Mesodermal cell (in vitro differentiated cells): ENCODE data around the gene GAS2L1. TPM values are rescaled to one million over a fixed set of nuclear protein-coding genes. Genes with fewer than 3 reads are reported as not detected.
A peak's percentile ranks its signal among the peaks of the same experiment; 100 is the strongest.

Experiments
- H3K27ac ChIP-seq: 2 replicates; pipeline ENCODE4 v1.7.0; 2013; ENCODE audit warnings: mild to moderate bottlenecking, low read depth, low read length, moderate library complexity; ENCODE audit not compliant: severe bottlenecking
- H3K36me3 ChIP-seq: 2 replicates; pipeline ENCODE4 v1.7.1; 2013; ENCODE audit warnings: mild to moderate bottlenecking, low read length, moderate library complexity; ENCODE audit not compliant: control insufficient read depth, insufficient read depth
- H3K4me1 ChIP-seq: one replicate; pipeline ENCODE4 v1.7.1; 2013; ENCODE audit warnings: mild to moderate bottlenecking, low read length; ENCODE audit not compliant: insufficient read depth, control insufficient read depth, poor library complexity, severe bottlenecking
- H3K4me3 ChIP-seq: 2 replicates; pipeline ENCODE4 v1.7.0; 2013; ENCODE audit warnings: low read length, control low read depth, mild to moderate bottlenecking; ENCODE audit not compliant: insufficient read depth, poor library complexity, severe bottlenecking; ENCODE audit errors: extremely low read depth
- H3K9me3 ChIP-seq: 2 replicates; pipeline ENCODE4 v1.7.1; 2013; ENCODE audit warnings: mild to moderate bottlenecking, low read length, moderate library complexity; ENCODE audit not compliant: control insufficient read depth
- whole genome bisulfite sequencing, 2 experiments: methylation state at CpG; one replicate each; pipeline ENCODE4 v1.1.5; 2013; ENCODE audit warnings: missing lambda C conversion rate in 2 of 2; ENCODE audit not compliant: insufficient coverage in 2 of 2; 5-methylcytosine and 5-hydroxymethylcytosine counted together
- polyA plus RNA-seq, 2 experiments: library from polyadenylated mRNA; stranded (reverse); fragments of 50-300 nt; gene quantifications; one replicate each; pipeline ENCODE4 v1.2.3, GENCODE V29; 2013

The GAS2L1 gene
- polyA plus RNA-seq (2013, experiment 1 of 2), result 22.2 TPM
- polyA plus RNA-seq (2013, experiment 2 of 2), result 17.6 TPM

- H3K4me3 ChIP-seq, result peak within 1 kb of the TSS; percentile 71
- H3K36me3 ChIP-seq, result peaks cover 2% of the 10 kb centered on the region
- 0% methylated on average over 24 to 30 of the region's 40 CpGs for WGBS, 2 experiments
- peaks cover 13% of the 10 kb centered on the region for H3K4me1 ChIP-seq
- H3K27ac ChIP-seq, result peak within 1 kb of the TSS; percentile 95
- H3K9me3 ChIP-seq, result no peaks in the 10 kb centered on the region
Measured at GRCh38 chr22:29306175-29306834, at the start of gene GAS2L1. GAS2L1 (plus strand) TSS chr22:29306650; CDS start chr22:29308106, 1,456 bp downstream.

GRCh38 chr22:29257751-29258181 lies 48.7 kb upstream of the GAS2L1 start:
- WGBS, 2 experiments, result 91% methylated on average over 7 to 8 of the region's 8 CpGs
- Histone ChIP-seq H3K9me3 (no peaks in the 10 kb centered on the region), H3K4me1 (no peaks in the 10 kb centered on the region), H3K36me3 (peaks cover 14% of the 10 kb centered on the region), H3K4me3 (no peak overlapping the region), H3K27ac (no peak overlapping the region)

DNA sequence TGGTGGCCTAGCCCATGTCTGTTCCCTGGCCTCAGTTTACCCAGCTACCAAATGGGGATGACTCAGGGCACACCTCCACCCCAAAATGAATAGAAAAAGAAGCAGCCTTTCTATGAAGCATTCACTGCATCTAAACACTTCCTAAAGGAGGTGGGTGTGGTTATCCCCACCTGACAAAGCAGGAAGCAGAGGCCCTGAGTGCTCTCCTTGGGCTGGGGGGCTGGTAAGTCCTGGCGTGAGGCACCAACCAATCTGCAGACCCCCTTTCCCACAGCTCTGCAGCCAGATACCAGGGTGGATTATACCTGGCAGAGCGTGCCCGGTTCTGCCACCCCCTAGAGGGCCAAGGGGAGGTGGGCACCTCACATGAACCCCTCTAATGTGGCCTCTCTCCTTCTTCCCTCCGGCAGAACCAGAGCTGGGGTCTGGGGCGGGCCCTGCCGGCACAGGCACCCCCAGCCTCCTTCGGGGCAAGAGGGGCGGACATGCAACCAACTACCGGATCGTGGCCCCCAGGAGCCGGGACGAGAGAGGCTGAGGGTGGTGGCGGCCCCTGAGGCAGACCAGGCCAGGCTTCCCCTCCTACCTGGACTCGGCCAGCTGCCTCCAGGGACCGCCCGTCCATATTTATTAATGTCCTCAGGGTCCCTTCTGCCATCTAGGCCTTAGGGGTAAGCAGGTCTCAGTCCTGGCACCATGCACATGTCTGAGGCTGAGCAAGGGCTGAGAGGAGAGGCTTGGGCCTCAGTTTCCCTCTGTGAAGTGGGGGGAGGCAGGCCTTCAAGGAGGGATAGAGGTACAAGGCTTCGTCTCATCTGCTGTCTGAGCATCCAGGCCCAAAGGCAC lies 47.8 kb upstream of the GAS2L1 start:
- no peak overlapping the region for H3K27ac ChIP-seq
- no peak overlapping the region for H3K4me3 ChIP-seq
- no peaks in the 10 kb centered on the region for H3K4me1 ChIP-seq
- H3K36me3 ChIP-seq, result peaks cover 17% of the 10 kb centered on the region
- H3K9me3 ChIP-seq, result no peaks in the 10 kb centered on the region
- WGBS, 2 experiments, result 95 to 96% methylated on average over 12 to 15 of the region's 17 CpGs

DNA sequence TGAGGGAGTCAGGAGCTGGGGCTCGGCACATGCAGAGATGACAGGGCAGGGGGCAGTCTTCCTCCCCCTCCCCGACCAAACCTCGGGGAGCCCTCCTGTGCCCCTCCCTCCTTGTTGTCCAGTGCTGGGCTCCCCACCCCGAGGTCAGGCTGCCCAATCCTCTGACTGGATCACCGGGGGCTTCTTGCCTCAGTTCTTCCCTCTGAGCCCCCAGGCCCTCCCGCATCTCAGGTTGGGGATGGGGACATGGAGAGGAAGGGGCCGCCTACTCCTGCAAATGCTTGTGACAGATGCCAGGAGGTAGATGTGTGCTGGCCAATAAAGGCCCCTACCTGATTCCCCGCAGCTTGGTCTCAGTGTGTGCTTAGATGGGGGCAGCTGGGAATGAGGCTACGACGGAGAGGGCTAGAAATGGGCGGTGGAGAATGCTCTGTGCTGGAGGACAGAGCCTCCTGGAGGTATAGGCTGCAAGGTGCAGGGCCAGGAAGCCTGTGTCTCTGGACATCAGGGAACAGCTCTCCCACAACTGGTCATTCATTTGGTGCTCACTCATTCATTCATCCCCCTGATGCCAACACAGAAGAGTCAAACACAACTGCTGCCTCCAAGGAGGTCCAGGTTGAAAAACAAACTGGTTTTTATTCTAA lies 47.1 kb upstream of the GAS2L1 start:
- Histone ChIP-seq H3K27ac (no peak overlapping the region), H3K36me3 (peaks cover 24% of the 10 kb centered on the region), H3K9me3 (no peaks in the 10 kb centered on the region), H3K4me1 (no peaks in the 10 kb centered on the region), H3K4me3 (no peak overlapping the region)
- 82 to 90% methylated on average over 8 to 10 of the region's 11 CpGs for WGBS, 2 experiments

GRCh38 chr22:29260031-29260560 lies 46.4 kb upstream of the GAS2L1 start:
- Histone ChIP-seq H3K4me1 (no peaks in the 10 kb centered on the region), H3K9me3 (no peaks in the 10 kb centered on the region), H3K27ac (no peak overlapping the region), H3K4me3 (no peak overlapping the region), H3K36me3 (peaks cover 31% of the 10 kb centered on the region)
- WGBS, 2 experiments, result 98% methylated on average over 4 to 9 of the region's 13 CpGs

GRCh38 chr22:29260601-29261315 lies 45.7 kb upstream of the GAS2L1 start:
- no peak overlapping the region for H3K27ac ChIP-seq
- WGBS, 2 experiments, result 96 to 99% methylated on average over 13 to 16 of the region's 17 CpGs
- no peak overlapping the region for H3K4me3 ChIP-seq
- H3K4me1 ChIP-seq, result no peaks in the 10 kb centered on the region
- H3K9me3 ChIP-seq, result no peaks in the 10 kb centered on the region
- peaks cover 38% of the 10 kb centered on the region for H3K36me3 ChIP-seq

DNA sequence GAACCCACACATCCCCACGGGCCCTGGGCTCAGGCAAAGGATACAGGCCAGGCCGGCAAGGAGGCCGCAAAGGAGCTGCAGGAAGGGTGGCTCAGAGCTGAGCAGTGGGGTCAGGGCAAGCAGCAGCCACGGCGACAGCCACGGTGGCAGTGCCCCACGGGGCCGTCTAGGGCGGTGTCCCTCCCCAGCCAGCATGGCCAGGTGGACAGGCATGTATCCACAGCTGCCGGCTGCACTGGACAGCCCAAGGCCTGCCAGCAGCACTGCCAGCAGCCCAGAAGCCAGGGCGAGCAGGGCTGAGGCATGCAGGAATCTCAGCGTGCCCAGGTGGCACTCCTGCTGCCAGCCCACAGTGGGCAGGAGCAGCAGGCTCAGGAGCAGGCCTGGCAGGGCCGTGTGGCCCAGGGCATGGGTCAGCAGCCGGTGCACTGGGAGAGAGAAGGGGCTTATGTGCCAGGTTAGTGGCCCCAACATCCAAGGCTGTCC lies 42.6 kb upstream of the GAS2L1 start:
- H3K9me3 ChIP-seq, result no peaks in the 10 kb centered on the region
- H3K4me1 ChIP-seq, result peaks cover 9% of the 10 kb centered on the region
- H3K36me3 ChIP-seq, result peaks cover 48% of the 10 kb centered on the region
- H3K4me3 ChIP-seq, result no peak overlapping the region
- no peak overlapping the region for H3K27ac ChIP-seq
- 98% methylated on average over 10 to 13 of the region's 14 CpGs for WGBS, 2 experiments

DNA sequence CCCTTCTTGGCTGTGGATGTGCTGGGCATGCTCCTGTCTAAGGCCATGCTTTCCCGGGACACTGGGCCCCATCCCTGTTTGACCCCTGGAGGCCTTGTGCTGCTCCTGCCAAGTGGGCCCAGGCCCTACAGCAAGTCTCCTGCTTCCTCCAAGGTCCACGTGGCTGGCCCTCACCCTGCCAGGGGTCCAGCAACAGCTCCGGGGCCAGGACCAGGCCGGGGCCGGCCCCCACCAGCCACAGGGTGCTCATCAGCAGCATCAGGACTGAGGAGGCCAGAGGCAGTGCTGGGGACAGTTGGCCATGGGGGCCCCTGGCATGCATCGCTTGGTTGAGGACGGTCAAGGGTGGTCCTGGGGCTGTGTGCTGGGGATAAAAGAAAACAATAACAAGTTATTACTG lies 41.1 kb upstream of the GAS2L1 start:
- no peak overlapping the region for H3K27ac ChIP-seq
- H3K4me1 ChIP-seq, result peaks cover 15% of the 10 kb centered on the region
- no peak overlapping the region for H3K4me3 ChIP-seq
- H3K36me3 ChIP-seq, result peaks cover 51% of the 10 kb centered on the region
- H3K9me3 ChIP-seq, result no peaks in the 10 kb centered on the region
- 86 to 93% methylated on average over 1 to 3 of the region's 7 CpGs for WGBS, 2 experiments

GRCh38 chr22:29265929-29266328 lies 40.5 kb upstream of the GAS2L1 start:
- Histone ChIP-seq H3K4me3 (peak overlapping the region; percentile 95), H3K27ac (no peak overlapping the region), H3K4me1 (peaks cover 17% of the 10 kb centered on the region), H3K9me3 (no peaks in the 10 kb centered on the region), H3K36me3 (peaks cover 56% of the 10 kb centered on the region)
- 95 to 100% methylated on average over 2 to 4 of the region's 4 CpGs for whole genome bisulfite sequencing, 2 experiments
